ENCODE data around the gene SNED1. TPM values are rescaled to one million over a fixed set of nuclear protein-coding genes. Genes with fewer than 3 reads are reported as not detected.

Gene SNED1
- total RNA-seq, 1 donor from 2014 or later, result 6.1 TPM

GRCh38 chr2:241139531-241140444, 141.4 kb downstream of the SNED1 start:
- TF ChIP-seq CTCF (IDR thresholded peaks at IDR 0.05; ENCODE audit: borderline replicate concordance), result no peak
- no peak for DNase-seq
- no peak overlapping the region for H3K4me3 ChIP-seq
- H3K9me3 ChIP-seq (replicated peaks), result no peaks in the 10 kb centered on the region
- H3K27ac ChIP-seq (replicated peaks), result no peak overlapping the region
- H3K4me1 ChIP-seq, result no peaks in the 10 kb centered on the region
- intact Hi-C loops (cut with micrococcal nuclease), result no loop called here
- no peaks in the 10 kb centered on the region for H3K36me3 ChIP-seq
- no peaks in the 10 kb centered on the region for H3K27me3 ChIP-seq (ENCODE audit: low read depth)

DNA sequence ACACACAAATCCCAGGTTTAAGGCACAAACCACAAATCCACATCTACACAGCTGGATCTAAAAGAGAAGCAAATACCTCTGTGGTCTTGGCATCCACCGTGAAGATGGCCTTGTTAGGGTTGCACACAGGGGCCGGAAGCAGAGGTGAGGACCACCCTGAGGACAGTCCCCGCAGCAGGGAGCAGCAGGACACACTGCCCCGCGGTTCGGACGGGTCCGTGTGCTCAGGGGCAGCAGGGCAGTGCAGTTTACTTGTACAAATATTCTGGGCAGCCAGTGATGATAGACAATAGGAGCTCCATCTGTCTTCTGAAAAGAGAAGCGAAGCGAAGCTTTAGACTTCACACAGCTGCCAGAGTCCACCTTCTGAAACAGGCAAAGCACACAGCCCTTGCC, 142.0 kb downstream of the SNED1 start:
- Histone ChIP-seq H3K4me1 (no peaks in the 10 kb centered on the region), H3K27ac (replicated peaks) (no peak overlapping the region), H3K27me3 (ENCODE audit: low read depth) (no peaks in the 10 kb centered on the region), H3K4me3 (no peak overlapping the region), H3K9me3 (replicated peaks) (no peaks in the 10 kb centered on the region), H3K36me3 (no peaks in the 10 kb centered on the region)
- no peak for TF ChIP-seq CTCF (IDR thresholded peaks at IDR 0.05; ENCODE audit: borderline replicate concordance)
- no peak for DNase-seq
- intact Hi-C loops (cut with micrococcal nuclease), result no loop called here

GRCh38 chr2:241141214-241141770, 142.9 kb downstream of the SNED1 start:
- no peak overlapping the region for H3K4me3 ChIP-seq
- DNase-seq, result no peak
- H3K4me1 ChIP-seq, result no peaks in the 10 kb centered on the region
- H3K27me3 ChIP-seq (ENCODE audit: low read depth), result no peaks in the 10 kb centered on the region
- no peaks in the 10 kb centered on the region for H3K9me3 ChIP-seq (replicated peaks)
- no peak for TF ChIP-seq CTCF (IDR thresholded peaks at IDR 0.05; ENCODE audit: borderline replicate concordance)
- intact Hi-C loops (cut with micrococcal nuclease), result no loop called here
- H3K27ac ChIP-seq (replicated peaks), result no peak overlapping the region
- no peaks in the 10 kb centered on the region for H3K36me3 ChIP-seq

- Histone ChIP-seq H3K9me3 (replicated peaks) (no peaks in the 10 kb centered on the region), H3K36me3 (no peaks in the 10 kb centered on the region), H3K27me3 (ENCODE audit: low read depth) (no peaks in the 10 kb centered on the region), H3K27ac (replicated peaks) (no peak overlapping the region), H3K4me3 (no peak overlapping the region), H3K4me1 (no peaks in the 10 kb centered on the region)
- TF ChIP-seq CTCF (IDR thresholded peaks at IDR 0.05; ENCODE audit: borderline replicate concordance), result no peak
- DNase-seq, result no peak
- intact Hi-C loops (cut with micrococcal nuclease), result no loop called here
Measured at GRCh38 chr2:241142063-241142462, 143.6 kb downstream of the SNED1 start.

GRCh38 chr2:241142593-241142992, 144.2 kb downstream of the SNED1 start:
- no peak for TF ChIP-seq CTCF (IDR thresholded peaks at IDR 0.05; ENCODE audit: borderline replicate concordance)
- Histone ChIP-seq H3K27me3 (ENCODE audit: low read depth) (no peaks in the 10 kb centered on the region), H3K27ac (replicated peaks) (no peak overlapping the region), H3K9me3 (replicated peaks) (no peaks in the 10 kb centered on the region), H3K4me3 (no peak overlapping the region), H3K4me1 (no peaks in the 10 kb centered on the region), H3K36me3 (no peaks in the 10 kb centered on the region)
- DNase-seq, result no peak
- intact Hi-C loops (cut with micrococcal nuclease), result no loop called here

Other genes with a start within 250 kb of the SNED1 start
- gene KIF1A, start 178.4 kb upstream of the SNED1 start, total RNA-seq, result 2.0 TPM
- gene AGXT, start 129.8 kb upstream of the SNED1 start, total RNA-seq, result not detected
- gene MAB21L4, start 102.5 kb upstream of the SNED1 start, total RNA-seq, result not detected
- not detected for gene CROCC2, start 92.3 kb upstream of the SNED1 start, total RNA-seq
- 19.5 TPM for gene MTERF4, start 103.7 kb downstream of the SNED1 start, total RNA-seq
- gene PASK, start 150.9 kb downstream of the SNED1 start, total RNA-seq, result 3.4 TPM
- 61.5 TPM for gene PPP1R7, start 151.8 kb downstream of the SNED1 start, total RNA-seq
- gene ANO7, start 190.1 kb downstream of the SNED1 start, total RNA-seq, result 0.80 TPM

Measured in left ventricle myocardium inferior (tissue), 1 donor.